Measurements from ENCODE around the gene ZNF322.

ZNF322 gene

DNA sequence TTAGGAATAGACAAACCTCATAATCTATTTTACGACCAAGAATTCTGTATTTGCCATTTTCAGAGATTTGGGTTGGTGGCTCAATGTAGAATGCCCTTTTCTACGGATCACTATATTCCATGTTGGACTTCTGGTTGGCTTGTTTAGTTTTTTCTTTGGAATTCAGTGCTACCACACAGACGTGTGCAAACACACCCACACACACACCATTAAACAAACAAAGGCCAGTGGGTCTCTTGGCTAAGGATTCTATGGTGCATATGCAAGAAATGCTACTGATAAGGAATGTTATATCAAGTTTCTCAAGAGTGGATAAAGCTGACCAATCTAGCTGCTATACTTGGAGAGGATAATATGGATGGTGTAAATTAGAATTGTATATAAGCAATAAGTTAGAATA, 54.7 kb downstream of the ZNF322 start:
- DNase-seq (ENCODE audit: low read depth in 1 of 2, low spot score in 1 of 2) = no peak
- no peak for TF ChIP-seq JUND (IDR thresholded peaks at IDR 0.05; ENCODE audit: low read depth)
- in situ Hi-C loops (cut with HindIII; ENCODE audit: low pct_unique_long_range_greater_than_20kb, low sequenced_read_pairs) = no loop called here

GRCh38 chr6:26604026-26604425, 55.5 kb downstream of the ZNF322 start:
- in situ Hi-C loops (cut with HindIII; ENCODE audit: low pct_unique_long_range_greater_than_20kb, low sequenced_read_pairs) = no loop called here
- no peak for TF ChIP-seq JUND (IDR thresholded peaks at IDR 0.05; ENCODE audit: low read depth)

GRCh38 chr6:26602262-26602661, 57.3 kb downstream of the ZNF322 start:
- in situ Hi-C loops (cut with HindIII; ENCODE audit: low pct_unique_long_range_greater_than_20kb, low sequenced_read_pairs) = no loop called here
- TF ChIP-seq JUND (IDR thresholded peaks at IDR 0.05; ENCODE audit: low read depth) = no peak
- DNase-seq (ENCODE audit: low read depth in 1 of 2, low spot score in 1 of 2) = no peak

More at GRCh38 chr6:26604026-26604425, 55.5 kb downstream of the ZNF322 start:
- DNase-seq (ENCODE audit: low read depth in 1 of 2, low spot score in 1 of 2) = no peak

DNA sequence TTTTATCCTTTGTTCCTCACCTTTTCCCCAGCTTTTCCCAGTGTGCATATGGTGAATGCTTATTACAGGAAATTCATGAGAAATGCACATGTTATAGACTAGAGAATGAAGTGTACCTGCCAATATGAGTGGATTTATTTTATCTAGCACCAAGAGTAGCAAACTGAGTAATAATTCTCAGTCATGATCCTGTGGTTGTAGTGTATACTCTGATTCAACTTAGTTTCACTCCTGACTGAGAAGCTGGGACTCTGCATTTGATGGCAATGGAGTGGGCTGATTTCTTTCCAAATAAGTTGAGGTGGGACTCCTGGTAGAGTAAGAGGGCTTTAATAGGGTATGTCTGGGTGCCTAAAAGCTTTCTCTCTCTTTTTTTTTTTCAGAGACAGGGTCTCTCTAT, 58.8 kb downstream of the ZNF322 start:
- no peak for DNase-seq (ENCODE audit: low read depth in 1 of 2, low spot score in 1 of 2)
- in situ Hi-C loops (cut with HindIII; ENCODE audit: low pct_unique_long_range_greater_than_20kb, low sequenced_read_pairs) = no loop called here
- no peak for TF ChIP-seq JUND (IDR thresholded peaks at IDR 0.05; ENCODE audit: low read depth)

DNA sequence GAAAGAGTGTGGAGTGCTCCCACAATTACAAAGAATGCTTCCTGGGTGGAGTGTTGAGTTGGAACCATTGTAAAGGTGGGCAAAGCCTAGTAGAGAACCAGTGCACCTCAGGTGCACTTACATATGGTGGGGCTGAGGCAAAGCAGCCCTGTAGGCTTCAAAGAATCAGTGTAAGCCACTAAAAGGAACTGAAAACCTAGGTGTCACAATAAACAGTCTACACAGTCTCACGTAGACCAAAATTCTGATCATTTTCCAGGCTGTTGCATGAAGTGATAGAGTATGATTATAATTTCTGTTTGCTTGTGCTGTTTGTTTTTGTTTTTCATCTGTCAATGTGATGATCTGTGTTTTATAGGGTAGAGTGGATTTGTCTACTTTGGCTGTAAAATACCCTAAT, 60.0 kb downstream of the ZNF322 start:
- DNase-seq (ENCODE audit: low read depth in 1 of 2, low spot score in 1 of 2) = no peak
- in situ Hi-C loops (cut with HindIII; ENCODE audit: low pct_unique_long_range_greater_than_20kb, low sequenced_read_pairs) = no loop called here

GRCh38 chr6:26599134-26599533, 60.4 kb downstream of the ZNF322 start:
- in situ Hi-C loops (cut with HindIII; ENCODE audit: low pct_unique_long_range_greater_than_20kb, low sequenced_read_pairs) = no loop called here
- DNase-seq (ENCODE audit: low read depth in 1 of 2, low spot score in 1 of 2) = no peak
- TF ChIP-seq JUND (IDR thresholded peaks at IDR 0.05; ENCODE audit: low read depth) = no peak

More for the DNA sequence above, 60.0 kb downstream of the ZNF322 start:
- TF ChIP-seq JUND (IDR thresholded peaks at IDR 0.05; ENCODE audit: low read depth) = no peak

DNA sequence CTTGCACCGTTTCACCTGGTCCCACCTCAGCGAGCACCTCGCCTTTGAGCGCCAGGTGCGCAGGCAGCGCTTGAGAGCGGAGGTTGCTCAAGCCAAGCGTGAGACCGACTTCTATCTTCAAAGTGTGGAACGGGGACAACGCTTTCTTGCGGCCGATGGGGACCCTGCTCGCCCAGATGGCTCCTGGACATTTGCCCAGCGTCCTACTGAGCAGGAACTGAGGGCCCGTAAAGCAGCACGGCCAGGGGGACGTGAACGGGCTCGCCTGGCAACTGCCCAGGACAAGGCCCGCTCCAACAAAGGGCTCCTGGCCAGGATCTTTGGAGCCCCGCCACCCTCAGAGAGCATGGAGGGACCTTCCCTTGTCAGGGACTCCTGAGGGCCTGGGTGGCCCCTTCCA, 61.3 kb downstream of the ZNF322 start:
- no peak for DNase-seq (ENCODE audit: low read depth in 1 of 2, low spot score in 1 of 2)
- in situ Hi-C loops (cut with HindIII; ENCODE audit: low pct_unique_long_range_greater_than_20kb, low sequenced_read_pairs) = no loop called here
- TF ChIP-seq JUND (IDR thresholded peaks at IDR 0.05; ENCODE audit: low read depth) = no peak

DNA sequence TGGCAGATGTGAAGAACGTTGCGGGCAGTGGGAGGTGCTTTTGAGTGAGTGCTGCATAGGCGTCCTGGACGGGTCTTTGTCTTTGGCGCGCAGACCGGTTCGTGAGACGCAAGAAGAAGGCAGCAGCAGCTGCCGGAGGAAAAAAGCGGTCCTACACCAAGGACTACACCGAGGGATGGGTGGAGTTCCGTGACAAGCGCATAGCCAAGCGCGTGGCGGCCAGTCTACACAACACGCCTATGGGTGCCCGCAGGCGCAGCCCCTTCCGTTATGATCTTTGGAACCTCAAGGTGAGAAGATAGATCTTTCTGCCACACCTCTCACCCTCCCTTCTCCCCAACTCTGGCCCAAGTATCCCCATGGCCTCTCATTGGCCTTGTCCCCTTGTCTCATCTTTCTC, 61.7 kb downstream of the ZNF322 start:
- in situ Hi-C loops (cut with HindIII; ENCODE audit: low pct_unique_long_range_greater_than_20kb, low sequenced_read_pairs) = no loop called here
- TF ChIP-seq JUND (IDR thresholded peaks at IDR 0.05; ENCODE audit: low read depth) = no peak
- no peak for DNase-seq (ENCODE audit: low read depth in 1 of 2, low spot score in 1 of 2)

DNA sequence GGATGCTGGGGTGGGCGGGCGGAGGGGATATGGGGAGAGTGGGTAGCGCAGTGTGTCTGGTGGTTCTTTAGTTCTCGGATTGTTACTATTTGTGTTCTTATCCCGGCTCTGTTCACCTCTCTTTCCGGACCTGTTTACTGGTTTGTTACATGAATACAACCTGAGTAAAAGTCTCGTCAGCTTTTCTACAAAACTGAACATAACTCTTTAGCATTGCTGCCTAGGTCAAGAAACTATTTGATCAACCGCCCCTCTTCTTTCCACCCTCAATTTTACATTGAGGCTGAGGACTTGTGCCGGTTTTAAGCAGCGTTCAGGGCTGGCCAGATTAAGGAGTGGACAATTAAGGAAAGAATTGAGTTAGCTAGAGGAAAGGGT, 62.2 kb downstream of the ZNF322 start:
- in situ Hi-C loops (cut with HindIII; ENCODE audit: low pct_unique_long_range_greater_than_20kb, low sequenced_read_pairs) = no loop called here
- TF ChIP-seq JUND (IDR thresholded peaks at IDR 0.05; ENCODE audit: low read depth) = no peak
- DNase-seq (ENCODE audit: low read depth in 1 of 2, low spot score in 1 of 2) = no peak

- in situ Hi-C loops (cut with HindIII; ENCODE audit: low pct_unique_long_range_greater_than_20kb, low sequenced_read_pairs) = no loop called here
- no peak for TF ChIP-seq JUND (IDR thresholded peaks at IDR 0.05; ENCODE audit: low read depth)
- DNase-seq (ENCODE audit: low read depth in 1 of 2, low spot score in 1 of 2) = peak; percentile 93 to 99
These were observed 62.8 kb downstream of the ZNF322 start, which contains the start of gene ABT1 for GRCh38 chr6:26596579-26597388. TSS of gene ABT1 (plus strand) at chr6:26596953. CDS start at chr6:26596983, 30 bp downstream.

- in situ Hi-C loops (cut with HindIII; ENCODE audit: low pct_unique_long_range_greater_than_20kb, low sequenced_read_pairs) = no loop called here
- peak; percentile 64 to 90 for DNase-seq (ENCODE audit: low read depth in 1 of 2, low spot score in 1 of 2)
- TF ChIP-seq JUND (IDR thresholded peaks at IDR 0.05; ENCODE audit: low read depth) = no peak
These were observed 63.8 kb downstream of the ZNF322 start for GRCh38 chr6:26595669-26596269.

- no peak for TF ChIP-seq JUND (IDR thresholded peaks at IDR 0.05; ENCODE audit: low read depth)
- in situ Hi-C loops (cut with HindIII; ENCODE audit: low pct_unique_long_range_greater_than_20kb, low sequenced_read_pairs) = no loop called here
- peak in 1 of 2 experiments; percentile 28 for DNase-seq (ENCODE audit: low read depth in 1 of 2, low spot score in 1 of 2)
These were observed 64.6 kb downstream of the ZNF322 start for GRCh38 chr6:26594730-26595632.
